Body of pancreas (tissue), 4 donors: Measurements from ENCODE around the gene DPYSL4. TPM values are rescaled to one million over a fixed set of nuclear protein-coding genes. Genes with fewer than 3 reads are reported as not detected.

Source experiments
- ATAC-seq: fragments of 150-250 bp; one replicate; pipeline ENCODE4 v1.9.1; 2016
- DNase-seq, 4 donors: peaks; one replicate each; pipeline ENCODE4 v3.0.0-alpha.2; 2019
- H3K27ac ChIP-seq, 4 donors: fragments of 200-600 bp; sonication (generic); 1 replicate in 3 of 4; 2 replicates in 1 of 4; pipeline versions ENCODE4 v1.5.1 to v1.6.1; 2016 to 2019; ENCODE audit warnings: mild to moderate bottlenecking in 1 of 4, mixed read lengths in 1 of 4, moderate library complexity in 1 of 4
- H3K27me3 ChIP-seq, 2 donors: fragments of 200-600 bp; sonication (generic); one replicate each; pipeline ENCODE4 v1.6.0; 2016; ENCODE audit warnings: mild to moderate bottlenecking in 1 of 2
- H3K36me3 ChIP-seq, 2 donors: fragments of 200-600 bp; sonication (generic); replicated peaks in 1 of 2; 2 replicates each; pipeline ENCODE4 v1.5.1; 2016; ENCODE audit warnings: low read depth in 2 of 2; ENCODE audit not compliant: insufficient read depth in 1 of 2
- H3K4me1 ChIP-seq: fragments of 200-600 bp; sonication (generic); one replicate; pipeline ENCODE4 v1.6.0; 2016
- H3K4me3 ChIP-seq, 2 donors: fragments of 200-600 bp; sonication (generic); 1 replicate in 1 of 2; 2 replicates in 1 of 2; pipeline ENCODE4 v1.5.1; 2016 to 2019
- H3K9me3 ChIP-seq, 3 donors: fragments of 200-600 bp; sonication (generic); 1 replicate in 2 of 3; 2 replicates in 1 of 3; pipeline ENCODE4 v1.5.1; 2016
- CTCF ChIP-seq, 7 experiments: fragments of 450-650 bp in 4 of 7; fragments of 200-600 bp in 3 of 7; sonication (generic) in 3 of 7; IDR thresholded peaks; one replicate each; pipeline ENCODE4 v1.5.1; 2016 to 2019; ENCODE audit warnings: antibody characterized with exemption in 7 of 7
- POLR2A ChIP-seq, 3 donors: fragments of 450-650 bp; IDR thresholded peaks; one replicate each; pipeline ENCODE4 v1.6.1; 2016; ENCODE audit warnings: antibody characterized with exemption in 3 of 3, mild to moderate bottlenecking in 2 of 3
- WGBS, 2 donors: methylation state at CpG; one replicate each; pipeline ENCODE4 v1.1.5; 2017; 5-methylcytosine and 5-hydroxymethylcytosine counted together
- intact Hi-C: fragments of 100-400 bp; cut with DNase I; formaldehyde crosslinking; loops from one replicate; pipeline ENCODE4 v1.15.1; 2023
- total RNA-seq, 2 donors: library from RNA; depleted of rRNA; stranded (reverse); fragments of >200 nt; gene quantifications; one replicate each; pipeline ENCODE4 v1.1.0, GENCODE V29; 2016

Gene DPYSL4
- under 1 TPM in 1 of 2 donors, not detected in 1; 0.52 TPM for total RNA-seq

DNA sequence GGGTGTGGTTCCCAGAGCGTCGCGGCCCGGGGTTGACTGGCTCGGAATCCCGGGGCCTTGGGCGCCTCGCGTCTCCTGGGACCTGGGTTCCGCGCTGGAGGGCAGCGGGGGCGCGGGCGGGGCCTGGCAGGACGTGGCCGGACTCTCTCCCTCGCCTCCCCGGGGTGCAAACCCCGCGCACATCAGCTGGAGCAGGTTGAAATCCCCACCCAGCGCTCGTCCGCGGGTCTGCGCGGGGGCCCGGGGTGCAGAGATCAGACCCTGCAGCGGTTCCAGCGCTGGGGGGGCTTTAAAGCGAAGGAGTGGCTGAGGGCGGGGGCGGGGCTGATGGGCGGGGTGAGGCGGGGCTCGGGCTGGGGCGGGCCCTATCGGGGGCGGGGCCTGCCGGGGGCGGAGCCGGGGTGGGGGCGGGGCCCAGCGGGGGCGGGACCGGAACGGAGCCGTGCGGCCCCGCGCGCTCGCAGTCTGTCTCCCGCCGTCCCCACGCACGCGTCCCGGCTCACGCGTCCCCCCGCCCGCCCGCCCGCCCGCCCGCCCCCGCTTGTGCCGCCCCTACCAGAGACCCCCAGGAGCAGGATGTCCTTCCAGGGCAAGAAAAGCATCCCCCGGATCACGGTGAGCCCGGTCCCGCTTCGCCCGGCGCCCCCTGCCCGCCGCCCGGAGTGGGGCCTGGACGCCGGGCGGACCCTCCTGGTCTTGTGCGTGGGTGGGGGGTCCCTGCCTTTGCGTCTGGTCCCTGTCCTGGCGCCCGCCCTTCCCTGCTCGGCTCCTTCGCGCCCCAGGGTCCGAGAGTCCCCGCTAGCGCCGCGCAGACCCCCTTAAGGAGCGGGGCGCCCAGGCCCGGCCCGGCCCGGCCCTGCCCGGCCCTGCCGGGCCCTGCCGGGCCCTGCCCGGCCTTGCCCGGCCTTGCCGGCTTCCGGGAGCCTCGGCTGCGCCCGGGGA is at the start of gene DPYSL4:
Gene DPYSL4 (plus strand): TSS at position 461 of the 942 bp plus-strand sequence. CDS start 116 bp downstream, at position 577.
- Histone ChIP-seq H3K4me3 (peak within 1 kb of the TSS in 1 of 2 donors; percentile 12), H3K36me3 (no peaks in the 10 kb centered on the region), H3K27me3 (peaks cover 0 to 28% of the 10 kb centered on the region in 2 donors), H3K27ac (no peak within 1 kb of the TSS), H3K4me1 (peaks cover 23% of the 10 kb centered on the region), H3K9me3 (no peaks in the 10 kb centered on the region)
- intact Hi-C loops = no loop called here
- DNase-seq (no peak), ATAC-seq (no peak)
- WGBS, 2 donors = 5% methylated on average over 56 of the region's 109 CpGs; no CpG with 5 or more reads in 1 of the 2 donors
- TF ChIP-seq CTCF (IDR thresholded peaks at IDR 0.05) = no peak
- TF ChIP-seq POLR2A (IDR thresholded peaks at IDR 0.05) = no peak

GRCh38 chr10:132137111-132138072 is 49.4 kb upstream of the DPYSL4 start:
- Histone ChIP-seq H3K27ac (no peak overlapping the region), H3K4me1 (no peaks in the 10 kb centered on the region), H3K27me3 (no peaks in the 10 kb centered on the region), H3K36me3 (no peaks in the 10 kb centered on the region), H3K9me3 (no peaks in the 10 kb centered on the region), H3K4me3 (no peak overlapping the region)
- WGBS, 2 donors = 84 to 86% methylated on average over 15 to 40 of the region's 40 CpGs
- no peak for ATAC-seq
- TF ChIP-seq POLR2A (IDR thresholded peaks at IDR 0.05) = no peak
- DNase-seq = no peak
- intact Hi-C loops = no loop called here

DNA sequence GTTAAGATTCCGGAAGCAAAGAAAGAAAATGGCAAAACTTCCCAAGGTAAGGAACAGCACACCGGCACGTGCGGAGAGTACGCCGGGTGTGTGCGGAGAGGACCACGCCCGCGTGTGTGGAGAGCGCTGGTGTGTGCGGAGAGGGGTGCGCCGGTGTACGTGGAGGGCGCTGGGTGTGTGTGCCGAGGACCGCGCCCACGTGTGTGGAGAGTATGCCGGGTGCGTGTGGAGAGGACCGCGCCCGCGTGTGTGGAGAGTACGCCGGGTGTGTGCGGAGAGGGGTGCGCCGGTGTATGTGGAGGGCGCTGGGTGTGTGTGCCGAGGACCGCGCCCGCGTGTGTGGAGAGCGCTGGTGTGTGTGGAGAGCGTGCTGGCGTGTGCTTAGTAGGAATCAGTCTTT is 48.6 kb upstream of the DPYSL4 start:
- intact Hi-C loops = no loop called here
- no peak overlapping the region for H3K27ac ChIP-seq
- H3K27me3 ChIP-seq = no peaks in the 10 kb centered on the region
- H3K36me3 ChIP-seq = no peaks in the 10 kb centered on the region
- WGBS, 2 donors = 89 to 93% methylated on average over 40 of the region's 40 CpGs
- no peaks in the 10 kb centered on the region for H3K9me3 ChIP-seq
- no peaks in the 10 kb centered on the region for H3K4me1 ChIP-seq
- no peak overlapping the region for H3K4me3 ChIP-seq
- TF ChIP-seq CTCF (IDR thresholded peaks at IDR 0.05) = no peak
- no peak for TF ChIP-seq POLR2A (IDR thresholded peaks at IDR 0.05)
- DNase-seq (no peak), ATAC-seq (no peak)

DNA sequence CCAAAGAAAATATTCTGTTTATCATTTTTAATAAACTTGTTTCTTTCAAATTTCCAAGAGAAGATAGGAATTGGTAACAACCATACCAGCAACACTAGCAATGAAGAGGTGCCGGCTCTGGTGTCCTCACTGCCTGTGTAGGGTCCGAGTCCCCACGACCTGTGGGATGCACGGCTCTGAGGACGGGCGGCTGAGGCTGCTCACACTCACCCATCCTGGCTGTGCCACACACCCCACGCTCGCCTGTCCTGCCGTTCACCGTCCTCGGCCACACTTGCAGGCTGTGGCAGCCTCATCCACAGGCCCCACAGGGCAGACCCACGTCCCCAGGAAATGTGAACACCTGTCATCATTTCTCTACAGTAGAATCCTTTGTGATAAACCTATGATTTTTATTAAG is 48.2 kb upstream of the DPYSL4 start:
- no peaks in the 10 kb centered on the region for H3K36me3 ChIP-seq
- ATAC-seq (no peak), DNase-seq (no peak)
- intact Hi-C loops = no loop called here
- H3K27ac ChIP-seq = no peak overlapping the region
- no peak overlapping the region for H3K4me3 ChIP-seq
- H3K4me1 ChIP-seq = no peaks in the 10 kb centered on the region
- WGBS, 2 donors = 73 to 74% methylated on average over 11 to 12 of the region's 12 CpGs
- H3K27me3 ChIP-seq = no peaks in the 10 kb centered on the region
- no peaks in the 10 kb centered on the region for H3K9me3 ChIP-seq
- TF ChIP-seq POLR2A (IDR thresholded peaks at IDR 0.05) (no peak), CTCF (IDR thresholded peaks at IDR 0.05) (no peak)

GRCh38 chr10:132139526-132139925 is 47.2 kb upstream of the DPYSL4 start:
- intact Hi-C loops = no loop called here
- no peak for DNase-seq
- Histone ChIP-seq H3K27ac (no peak overlapping the region), H3K4me3 (no peak overlapping the region), H3K27me3 (no peaks in the 10 kb centered on the region), H3K36me3 (no peaks in the 10 kb centered on the region), H3K9me3 (no peaks in the 10 kb centered on the region), H3K4me1 (no peaks in the 10 kb centered on the region)
- no peak for ATAC-seq
- TF ChIP-seq CTCF (IDR thresholded peaks at IDR 0.05) = no peak
- no peak for TF ChIP-seq POLR2A (IDR thresholded peaks at IDR 0.05)
- 74 to 75% methylated on average over 9 to 10 of the region's 10 CpGs for WGBS, 2 donors
